Stimulated activated CD8-positive, alpha-beta memory T cell treated with anti-CD3 and anti-CD28 coated beads, Interleukin-12 subunit alpha, Interleukin-12 subunit beta, amount 100 ng/mL, for 4 hours (primary cell): ENCODE results near the gene SYTL2.

ENCODE experiments used
- DNase-seq: peaks from one replicate; pipeline ENCODE4 v3.0.0-alpha.2; 2020; ENCODE audit warnings: low read depth

Gene SYTL2

DNA sequence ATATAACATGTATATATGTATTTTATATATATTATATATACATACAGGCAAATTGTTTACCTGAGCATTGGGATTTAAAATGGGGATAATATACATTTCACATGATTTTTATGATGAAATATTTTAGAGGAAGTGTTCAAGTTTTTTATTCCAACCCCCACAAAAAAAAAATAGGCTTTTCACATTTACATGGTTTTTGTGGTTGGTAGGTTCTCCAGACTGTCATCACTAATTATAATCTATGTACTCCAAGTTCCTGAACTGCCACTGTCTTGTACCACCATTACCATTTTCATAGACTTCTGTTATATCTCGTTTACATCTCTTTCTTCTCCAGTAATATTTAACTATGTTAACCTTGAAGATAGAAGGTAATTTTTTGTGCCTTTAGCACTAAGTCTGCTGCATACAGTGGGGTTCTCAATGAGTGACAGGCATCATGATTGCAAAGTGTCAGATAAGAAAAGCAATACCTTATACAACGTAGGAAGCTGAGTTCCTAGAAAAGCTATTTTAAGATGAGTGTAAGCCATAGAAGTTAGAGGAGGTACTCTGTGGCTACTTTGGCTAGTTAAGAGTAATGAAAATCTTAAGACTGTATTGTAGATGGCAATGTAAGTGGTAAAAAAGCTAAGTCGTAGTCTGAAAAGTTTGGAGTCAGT is 158.0 kb downstream of the SYTL2 start:
- no peak for DNase-seq

- no peak for DNase-seq
These were observed 159.8 kb downstream of the SYTL2 start for GRCh38 chr11:85651118-85651517.

DNA sequence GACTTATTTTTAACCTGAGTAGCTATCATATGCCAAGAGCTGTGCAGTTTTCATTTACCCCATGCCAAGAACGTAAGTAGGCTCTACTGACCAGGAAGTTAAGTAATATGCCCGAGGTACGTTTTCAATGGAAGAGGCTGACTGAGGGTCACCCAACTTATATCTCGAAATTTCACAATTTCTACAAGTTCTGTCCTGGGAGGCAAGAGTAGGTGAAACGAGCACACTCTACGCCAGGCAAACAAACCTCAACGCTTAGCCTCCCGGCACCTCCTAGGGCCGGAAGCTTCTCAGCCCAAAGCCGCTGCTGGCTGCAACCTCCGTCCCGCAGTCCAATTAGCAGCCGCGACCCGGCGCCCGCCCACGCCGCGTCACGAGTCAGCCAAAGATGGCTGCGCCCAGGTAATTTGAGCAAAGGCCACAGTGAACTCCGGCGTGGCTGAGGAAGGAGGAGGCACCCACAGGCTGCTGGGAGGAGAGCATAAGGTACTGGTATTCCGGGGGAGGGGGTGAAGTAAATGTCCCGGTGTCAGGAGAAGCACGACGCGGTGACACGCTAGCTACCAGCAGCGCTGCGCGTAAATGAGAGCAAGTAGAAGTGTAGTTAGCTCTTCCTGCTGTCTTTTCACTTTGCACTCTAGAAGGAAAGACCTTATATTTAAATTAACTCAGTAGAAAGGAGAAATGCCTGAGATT is 163.2 kb downstream of the SYTL2 start, which contains the start of gene TMEM126A:
Gene TMEM126A, plus strand, starts transcription at position 364 of the 696 bp plus-strand sequence. CDS start 2,289 bp downstream, outside the sequence.
- DNase-seq, result peak; percentile 82

- no peak for DNase-seq
These were observed 163.9 kb downstream of the SYTL2 start for GRCh38 chr11:85647078-85647477.
